Breast epithelium (tissue), 4 donors: ENCODE data around the gene EPHA2. TPM values are rescaled to one million over a fixed set of nuclear protein-coding genes. Genes with fewer than 3 reads are reported as not detected.

Experiments used
- DNase-seq, 2 donors: peaks; one replicate each; pipeline ENCODE4 v3.0.0-alpha.2; 2019; ENCODE audit warnings: low spot score in 2 of 2
- H3K27ac ChIP-seq, 2 donors: fragments of 200-600 bp; sonication (generic) in 1 of 2; one replicate each; pipeline ENCODE4 v1.5.1; 2016 to 2019; ENCODE audit warnings: mild to moderate bottlenecking in 1 of 2
- H3K27me3 ChIP-seq, 2 donors: fragments of 200-600 bp; sonication (generic) in 1 of 2; one replicate each; pipeline versions ENCODE4 v1.5.1 to v1.6.0; 2017 to 2019; ENCODE audit warnings: control low read depth in 1 of 2, mild to moderate bottlenecking in 1 of 2
- H3K36me3 ChIP-seq: fragments of 200-600 bp; one replicate; pipeline ENCODE4 v1.5.1; 2019
- H3K4me1 ChIP-seq, 2 donors: fragments of 200-600 bp; sonication (generic); one replicate each; pipeline ENCODE4 v1.5.1; 2016 to 2019; ENCODE audit warnings: control low read depth in 1 of 2
- H3K4me3 ChIP-seq, 3 donors: fragments of 200-600 bp; sonication (generic); 1 replicate in 2 of 3; 2 replicates in 1 of 3; pipeline ENCODE4 v1.5.1; 2016 to 2019; ENCODE audit warnings: mild to moderate bottlenecking in 3 of 3, moderate library complexity in 2 of 3
- H3K9me3 ChIP-seq, 2 donors: fragments of 200-600 bp; sonication (generic) in 1 of 2; one replicate each; pipeline ENCODE4 v1.5.1; 2016 to 2019; ENCODE audit warnings: control low read depth in 1 of 2
- CTCF ChIP-seq, 3 donors: fragments of 450-650 bp; IDR thresholded peaks; one replicate each; pipeline ENCODE4 v1.5.1; 2016 to 2017; ENCODE audit warnings: antibody characterized with exemption in 3 of 3, mild to moderate bottlenecking in 3 of 3, moderate library complexity in 3 of 3
- POLR2A ChIP-seq: fragments of 450-650 bp; IDR thresholded peaks from one replicate; pipeline ENCODE4 v1.6.1; 2016; ENCODE audit warnings: antibody characterized with exemption, mild to moderate bottlenecking, moderate library complexity
- POLR2AphosphoS5 ChIP-seq, 3 donors: sonication (generic); formaldehyde crosslinking; IDR thresholded peaks; one replicate each; pipeline ENCODE4 v1.6.1; 2017; ENCODE audit warnings: antibody characterized with exemption in 3 of 3
- intact Hi-C: fragments of 100-400 bp; cut with DNase I; formaldehyde crosslinking; loops from one replicate; pipeline ENCODE4 v1.15.1; 2023; ENCODE audit warnings: low total_unique reads
- total RNA-seq, 3 donors: library from RNA; depleted of rRNA; stranded (reverse); fragments of >200 nt; gene quantifications; one replicate each; pipeline ENCODE4 v1.1.0, GENCODE V29; 2016

EPHA2 gene
- total RNA-seq, result 10 to 100 TPM in 2 of 3 donors, 1 to 10 TPM in 1; 5.8 to 18.4 (median 16.7) TPM

DNA sequence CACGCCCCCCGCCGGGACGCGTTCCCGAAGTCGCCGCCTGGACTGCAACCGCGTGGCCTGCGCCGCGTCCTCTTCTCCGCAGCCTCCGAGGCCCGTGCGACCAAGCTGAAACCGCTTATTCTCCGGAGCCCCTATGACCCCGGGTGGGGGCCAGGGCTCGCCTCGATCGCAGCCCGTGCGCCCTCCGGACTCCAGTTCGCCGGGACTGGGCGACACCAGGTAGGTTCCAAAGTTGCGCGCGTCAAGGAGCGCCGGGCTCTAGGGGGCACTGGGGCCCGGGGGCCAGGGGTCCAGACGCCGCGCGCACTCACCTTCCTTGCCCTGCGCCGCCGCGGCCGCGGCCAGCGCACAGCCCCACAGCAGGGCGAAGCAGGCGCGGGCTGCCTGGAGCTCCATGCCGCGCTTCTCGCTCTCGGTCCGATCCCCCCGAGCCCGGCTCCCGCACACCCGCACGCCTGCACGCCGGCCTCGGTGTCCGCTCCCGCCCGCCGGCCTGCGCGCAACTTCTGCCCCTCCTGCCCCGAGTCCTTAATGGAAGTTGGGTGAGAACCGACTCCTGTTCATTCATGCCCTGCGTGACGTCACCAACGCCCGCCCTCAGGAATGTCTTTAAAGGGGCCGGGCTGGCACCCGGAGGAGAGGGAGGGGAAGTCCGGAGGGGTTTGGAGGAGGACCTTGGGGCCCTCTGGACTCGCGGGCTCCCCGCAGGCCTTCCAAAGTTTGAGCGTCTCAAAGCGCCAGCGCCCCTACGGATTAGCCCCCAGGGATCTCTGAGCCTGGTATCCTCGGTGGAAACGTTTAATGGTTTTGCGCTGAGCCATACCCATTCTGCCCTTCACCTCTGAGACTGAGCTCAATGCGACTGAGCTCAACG is at the start of gene EPHA2:
Gene EPHA2 (minus strand): TSS at position 533 of the 874 bp plus-strand sequence. CDS start 137 bp downstream, at position 396.
- H3K4me1 ChIP-seq, result peaks cover 12 to 30% of the 10 kb centered on the region in 2 donors
- H3K9me3 ChIP-seq, result no peaks in the 10 kb centered on the region
- peak; percentile 85 to 94 for DNase-seq
- H3K36me3 ChIP-seq, result no peaks in the 10 kb centered on the region
- TF ChIP-seq CTCF (IDR thresholded peaks at IDR 0.05) (no peak), POLR2A (peak; percentile 30), POLR2AphosphoS5 (IDR thresholded peaks at IDR 0.05) (peak; percentile 57 to 92 (median 62))
- intact Hi-C loops, result no loop called here
- H3K27ac ChIP-seq, result peak within 1 kb of the TSS; percentile 94 to 96
- no peaks in the 10 kb centered on the region for H3K27me3 ChIP-seq
- H3K4me3 ChIP-seq, result peak within 1 kb of the TSS; percentile 64 to 83 (median 82)

DNA sequence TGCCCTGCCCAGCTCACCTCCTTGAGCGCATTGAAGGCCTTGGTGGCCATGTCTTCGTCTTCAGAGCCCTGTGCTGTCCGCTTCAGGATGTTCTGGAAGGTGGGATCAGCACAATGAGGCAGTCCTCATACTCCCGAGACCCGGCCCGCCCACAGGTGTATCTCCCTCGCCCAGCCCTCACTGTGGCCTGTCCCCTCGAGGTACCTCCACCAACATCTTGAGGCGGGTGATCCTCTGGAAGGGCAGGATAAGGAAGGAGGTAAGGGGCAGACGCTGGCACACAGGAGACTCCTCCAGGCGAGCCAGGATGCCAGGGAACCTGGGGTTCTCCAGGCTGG is 49.4 kb upstream of the EPHA2 start:
- Histone ChIP-seq H3K4me1 (peaks cover 0 to 8% of the 10 kb centered on the region in 2 donors), H3K4me3 (no peak overlapping the region), H3K9me3 (no peaks in the 10 kb centered on the region), H3K27me3 (no peaks in the 10 kb centered on the region), H3K36me3 (no peaks in the 10 kb centered on the region), H3K27ac (peak overlapping the region; percentile 87 to 92)
- no peak for DNase-seq
- TF ChIP-seq POLR2AphosphoS5 (IDR thresholded peaks at IDR 0.05), result no peak
- TF ChIP-seq POLR2A, result no peak
- TF ChIP-seq CTCF (IDR thresholded peaks at IDR 0.05), result no peak
- intact Hi-C loops, result loop anchor here (5.0 to 10.0 kb wide), 2 partner anchors 671 to 1273 kb away; no protein-coding TSS in a partner anchor

GRCh38 chr1:16204634-16205333 is 48.9 kb upstream of the EPHA2 start:
- TF ChIP-seq CTCF (IDR thresholded peaks at IDR 0.05) (peak in 1 of 3 donors; percentile 22), POLR2A (no peak), POLR2AphosphoS5 (IDR thresholded peaks at IDR 0.05) (no peak)
- no peaks in the 10 kb centered on the region for H3K9me3 ChIP-seq
- H3K27ac ChIP-seq, result peak overlapping the region in 1 of 2 donors; percentile 92
- intact Hi-C loops, result loop anchor here (5.0 to 10.0 kb wide), 2 partner anchors 670 to 1272 kb away; no protein-coding TSS in a partner anchor
- peaks cover 0 to 4% of the 10 kb centered on the region in 2 donors for H3K4me1 ChIP-seq
- no peaks in the 10 kb centered on the region for H3K36me3 ChIP-seq
- no peak overlapping the region for H3K4me3 ChIP-seq
- no peaks in the 10 kb centered on the region for H3K27me3 ChIP-seq
- DNase-seq, result no peak

DNA sequence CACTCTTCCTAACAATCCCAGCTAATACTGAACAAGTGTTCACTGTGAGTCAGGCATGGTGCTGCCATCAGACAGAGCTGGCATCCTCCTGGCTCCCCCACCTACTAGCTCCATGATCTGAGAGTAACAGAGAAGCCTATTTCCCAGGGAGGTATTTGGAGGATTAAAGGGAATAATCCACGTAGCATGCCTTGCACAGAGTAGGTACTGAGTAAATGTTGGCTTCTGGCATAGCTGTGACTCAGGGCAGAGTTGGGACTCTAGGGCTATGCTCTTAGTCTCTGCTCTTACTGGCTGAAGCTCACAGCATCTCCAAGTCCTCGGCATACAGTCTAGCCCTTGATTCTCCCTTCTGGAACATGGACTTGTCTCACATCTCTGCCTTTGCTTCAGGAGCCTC is 48.3 kb upstream of the EPHA2 start:
- TF ChIP-seq CTCF (IDR thresholded peaks at IDR 0.05) (no peak), POLR2AphosphoS5 (IDR thresholded peaks at IDR 0.05) (no peak), POLR2A (no peak)
- H3K36me3 ChIP-seq, result no peaks in the 10 kb centered on the region
- no peaks in the 10 kb centered on the region for H3K4me1 ChIP-seq
- no peaks in the 10 kb centered on the region for H3K9me3 ChIP-seq
- H3K4me3 ChIP-seq, result no peak overlapping the region
- H3K27me3 ChIP-seq, result no peaks in the 10 kb centered on the region
- intact Hi-C loops, result loop anchor here (10.0 kb wide), 1 partner anchor 669 kb away; no protein-coding TSS in a partner anchor
- DNase-seq, result no peak
- H3K27ac ChIP-seq, result no peak overlapping the region
